Measurements from ENCODE around the gene RHEX. TPM values are rescaled to one million over a fixed set of nuclear protein-coding genes. Genes with fewer than 3 reads are reported as not detected.

The RHEX gene
- polyA plus RNA-seq, 1 of the 3 experiments (the other 2 are of a cell fraction): not detected

DNA sequence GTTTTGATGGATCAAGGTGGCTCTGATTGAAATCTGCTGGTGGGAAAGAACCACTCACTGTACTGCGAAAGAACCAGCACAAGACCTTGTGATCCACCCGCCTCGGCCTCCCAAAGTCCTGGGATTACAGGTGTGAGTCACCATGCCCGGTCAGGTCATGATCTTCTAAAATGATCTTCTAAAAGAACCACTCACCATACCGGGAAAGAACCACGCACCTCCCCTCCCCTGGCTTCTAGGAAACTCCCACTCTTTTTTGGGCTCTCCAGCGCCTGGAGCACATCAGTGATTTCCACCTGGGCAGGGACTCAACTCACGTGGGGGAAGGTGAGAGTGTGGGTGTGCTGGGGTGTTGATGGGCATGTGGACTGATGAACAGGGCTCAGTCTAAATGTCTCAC is 41.9 kb upstream of the RHEX start:
- Histone ChIP-seq H3K9ac (no peak overlapping the region), H3K4me2 (no peak overlapping the region), H4K20me1 (ENCODE audit: insufficient read depth) (no peaks in the 10 kb centered on the region), H3K27ac (ENCODE audit: low read depth in 2 of 2, low read length in 1 of 2) (no peak overlapping the region), H3K4me1 (ENCODE audit: control insufficient read depth in 1 of 2, insufficient read depth in 2 of 2, low read depth in 1 of 2, low read length in 1 of 2) (no peaks in the 10 kb centered on the region), H3K79me2 (ENCODE audit: insufficient read depth) (no peaks in the 10 kb centered on the region), H3F3A (replicated peaks; ENCODE audit: insufficient read depth) (no peaks in the 10 kb centered on the region), H3K9me2 (no peaks in the 10 kb centered on the region), H2AFZ (ENCODE audit: low read depth) (no peak overlapping the region), H3K9me3 (no peaks in the 10 kb centered on the region), H3K36me3 (replicated peaks in 1 of 2; ENCODE audit: control insufficient read depth in 1 of 2, insufficient read depth in 2 of 2, low read length in 1 of 2) (no peaks in the 10 kb centered on the region), H3K4me3 (ENCODE audit: low read depth in 2 of 2, low read length in 1 of 2) (no peak overlapping the region), H3K27me3 (ENCODE audit: insufficient read depth) (peaks cover 14% of the 10 kb centered on the region; the same call in 1 of the 2 replicates)
- TF ChIP-seq RXRA (IDR thresholded peaks at IDR 0.05; ENCODE audit: borderline replicate concordance, low read depth) (no peak), RFX5 (IDR thresholded peaks at IDR 0.05; ENCODE audit: low read length) (no peak), TAF1 (IDR thresholded peaks at IDR 0.05; ENCODE audit: borderline replicate concordance, low read depth, low read length) (no peak), EZH2phosphoT487 (IDR thresholded peaks at IDR 0.05; ENCODE audit: borderline replicate concordance, low read depth) (no peak), CHD2 (IDR thresholded peaks at IDR 0.05; ENCODE audit: low read length, partially characterized antibody) (no peak), GABPA (IDR thresholded peaks at IDR 0.05; ENCODE audit: low read depth) (no peak), MEF2A (IDR thresholded peaks at IDR 0.05; ENCODE audit: borderline replicate concordance, low read depth) (no peak), FOSL2 (IDR thresholded peaks at IDR 0.05; ENCODE audit: borderline replicate concordance, low read depth) (no peak), ELF1 (IDR thresholded peaks at IDR 0.05) (no peak), POLR2AphosphoS5 (IDR thresholded peaks at IDR 0.05; ENCODE audit: low read depth, low read length) (no peak), NFIC (IDR thresholded peaks at IDR 0.05; ENCODE audit: borderline replicate concordance) (no peak), MXI1 (IDR thresholded peaks at IDR 0.05; ENCODE audit: low read depth, low read length) (no peak), SIN3A (IDR thresholded peaks at IDR 0.05; ENCODE audit: borderline replicate concordance, low read depth, low read length) (no peak)
- TF ChIP-seq, protein P1, sequence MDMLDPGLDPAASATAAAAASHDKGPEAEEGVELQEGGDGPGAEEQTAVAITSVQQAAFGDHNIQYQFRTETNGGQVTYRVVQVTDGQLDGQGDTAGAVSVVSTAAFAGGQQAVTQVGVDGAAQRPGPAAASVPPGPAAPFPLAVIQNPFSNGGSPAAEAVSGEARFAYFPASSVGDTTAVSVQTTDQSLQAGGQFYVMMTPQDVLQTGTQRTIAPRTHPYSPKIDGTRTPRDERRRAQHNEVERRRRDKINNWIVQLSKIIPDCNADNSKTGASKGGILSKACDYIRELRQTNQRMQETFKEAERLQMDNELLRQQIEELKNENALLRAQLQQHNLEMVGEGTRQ (IDR thresholded peaks at IDR 0.05; ENCODE audit: borderline replicate concordance, low read depth, low read length): no peak
- TF ChIP-seq, protein P2, sequence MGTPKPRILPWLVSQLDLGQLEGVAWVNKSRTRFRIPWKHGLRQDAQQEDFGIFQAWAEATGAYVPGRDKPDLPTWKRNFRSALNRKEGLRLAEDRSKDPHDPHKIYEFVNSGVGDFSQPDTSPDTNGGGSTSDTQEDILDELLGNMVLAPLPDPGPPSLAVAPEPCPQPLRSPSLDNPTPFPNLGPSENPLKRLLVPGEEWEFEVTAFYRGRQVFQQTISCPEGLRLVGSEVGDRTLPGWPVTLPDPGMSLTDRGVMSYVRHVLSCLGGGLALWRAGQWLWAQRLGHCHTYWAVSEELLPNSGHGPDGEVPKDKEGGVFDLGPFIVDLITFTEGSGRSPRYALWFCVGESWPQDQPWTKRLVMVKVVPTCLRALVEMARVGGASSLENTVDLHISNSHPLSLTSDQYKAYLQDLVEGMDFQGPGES (IDR thresholded peaks at IDR 0.05; ENCODE audit: low read depth, low read length): no peak
- TF ChIP-seq, protein P3, sequence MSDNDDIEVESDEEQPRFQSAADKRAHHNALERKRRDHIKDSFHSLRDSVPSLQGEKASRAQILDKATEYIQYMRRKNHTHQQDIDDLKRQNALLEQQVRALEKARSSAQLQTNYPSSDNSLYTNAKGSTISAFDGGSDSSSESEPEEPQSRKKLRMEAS (IDR thresholded peaks at IDR 0.05; ENCODE audit: low read depth): no peak
- TF ChIP-seq, protein P4, sequence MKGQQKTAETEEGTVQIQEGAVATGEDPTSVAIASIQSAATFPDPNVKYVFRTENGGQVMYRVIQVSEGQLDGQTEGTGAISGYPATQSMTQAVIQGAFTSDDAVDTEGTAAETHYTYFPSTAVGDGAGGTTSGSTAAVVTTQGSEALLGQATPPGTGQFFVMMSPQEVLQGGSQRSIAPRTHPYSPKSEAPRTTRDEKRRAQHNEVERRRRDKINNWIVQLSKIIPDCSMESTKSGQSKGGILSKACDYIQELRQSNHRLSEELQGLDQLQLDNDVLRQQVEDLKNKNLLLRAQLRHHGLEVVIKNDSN (IDR thresholded peaks at IDR 0.05; ENCODE audit: borderline replicate concordance, low read depth): no peak
- WGBS (ENCODE audit: low lambda C conversion rate): 62% methylated on average over 4 of the region's 8 CpGs
- DNase-seq: no peak
- ChIA-PET POLR2A (no interaction called here), CTCF (interaction anchor here (1.0 kb wide), 1 partner anchor 34 kb away, joined by 4 read pairs; no protein-coding TSS in a partner anchor)

Data from SK-N-SH (cell line).